ENCODE results near the gene ARPC5L. TPM values are rescaled to one million over a fixed set of nuclear protein-coding genes. Genes with fewer than 3 reads are reported as not detected.
"Not testable (repeated sequence)": the region's sequence is repeated elsewhere in the genome, so short reads cannot be mapped to it uniquely, and the experiment has no call there.

ARPC5L gene
- total RNA-seq, 1 donor from 2014 or later: 7.3 TPM

GRCh38 chr9:124908098-124908497 lies 46.2 kb downstream of the ARPC5L start:
- Histone ChIP-seq H3K36me3 (ENCODE audit: control insufficient read depth in 3 of 3, insufficient read depth in 3 of 3, low read length in 3 of 3) (peaks cover 27 to 44% (median 38%) of the 10 kb centered on the region in 3 donors), H3K9me3 (ENCODE audit: control insufficient read depth in 3 of 3, low read length in 3 of 3) (no peaks in the 10 kb centered on the region), H3K9ac (ENCODE audit: low read depth in 1 of 3, low read length in 3 of 3) (no peak overlapping the region), H3K4me3 (ENCODE audit: low read length in 3 of 3) (no peak overlapping the region), H3K4me1 (ENCODE audit: control insufficient read depth in 3 of 3, insufficient read depth in 3 of 3, low read length in 3 of 3) (no peaks in the 10 kb centered on the region), H3K27ac (ENCODE audit: low read depth, low read length) (no peak overlapping the region), H3K27me3 (ENCODE audit: control insufficient read depth in 3 of 3, insufficient read depth in 3 of 3, low read length in 3 of 3) (no peaks in the 10 kb centered on the region)

GRCh38 chr9:124911766-124912165 lies 49.8 kb downstream of the ARPC5L start:
- Histone ChIP-seq H3K9ac (ENCODE audit: low read depth in 1 of 3, low read length in 3 of 3) (no peak overlapping the region), H3K9me3 (ENCODE audit: control insufficient read depth in 3 of 3, low read length in 3 of 3) (no peaks in the 10 kb centered on the region), H3K36me3 (ENCODE audit: control insufficient read depth in 3 of 3, insufficient read depth in 3 of 3, low read length in 3 of 3) (peaks cover 35 to 57% (median 42%) of the 10 kb centered on the region in 3 donors)

GRCh38 chr9:124913378-124913777 lies 51.4 kb downstream of the ARPC5L start:
- Histone ChIP-seq H3K4me3 (ENCODE audit: low read length in 3 of 3) (no peak overlapping the region), H3K27me3 (ENCODE audit: control insufficient read depth in 3 of 3, insufficient read depth in 3 of 3, low read length in 3 of 3) (no peaks in the 10 kb centered on the region), H3K4me1 (ENCODE audit: control insufficient read depth in 3 of 3, insufficient read depth in 3 of 3, low read length in 3 of 3) (peaks cover 0 to 9% (median 0%) of the 10 kb centered on the region in 3 donors), H3K9ac (ENCODE audit: low read depth in 1 of 3, low read length in 3 of 3) (no peak overlapping the region), H3K9me3 (ENCODE audit: control insufficient read depth in 3 of 3, low read length in 3 of 3) (no peaks in the 10 kb centered on the region), H3K27ac (ENCODE audit: low read depth, low read length) (no peak overlapping the region), H3K36me3 (ENCODE audit: control insufficient read depth in 3 of 3, insufficient read depth in 3 of 3, low read length in 3 of 3) (peaks cover 36 to 45% (median 37%) of the 10 kb centered on the region in 3 donors)

More at GRCh38 chr9:124911766-124912165, 49.8 kb downstream of the ARPC5L start:
- peaks cover 0 to 9% (median 0%) of the 10 kb centered on the region in 3 donors for H3K4me1 ChIP-seq (ENCODE audit: control insufficient read depth in 3 of 3, insufficient read depth in 3 of 3, low read length in 3 of 3)
- H3K4me3 ChIP-seq (ENCODE audit: low read length in 3 of 3): no peak overlapping the region
- H3K27ac ChIP-seq (ENCODE audit: low read depth, low read length): no peak overlapping the region
- H3K27me3 ChIP-seq (ENCODE audit: control insufficient read depth in 3 of 3, insufficient read depth in 3 of 3, low read length in 3 of 3): no peaks in the 10 kb centered on the region

- Histone ChIP-seq H3K4me1 (ENCODE audit: control insufficient read depth in 3 of 3, insufficient read depth in 3 of 3, low read length in 3 of 3) (peaks cover 0 to 9% (median 0%) of the 10 kb centered on the region in 3 donors), H3K4me3 (ENCODE audit: low read length in 3 of 3) (no peak overlapping the region), H3K9me3 (ENCODE audit: control insufficient read depth in 3 of 3, low read length in 3 of 3) (no peaks in the 10 kb centered on the region), H3K9ac (ENCODE audit: low read depth in 1 of 3, low read length in 3 of 3) (peak overlapping the region in 1 of 3 donors; percentile 52), H3K27ac (ENCODE audit: low read depth, low read length) (peak overlapping the region; percentile 51), H3K36me3 (ENCODE audit: control insufficient read depth in 3 of 3, insufficient read depth in 3 of 3, low read length in 3 of 3) (peaks cover 41 to 55% (median 45%) of the 10 kb centered on the region in 3 donors), H3K27me3 (ENCODE audit: control insufficient read depth in 3 of 3, insufficient read depth in 3 of 3, low read length in 3 of 3) (no peaks in the 10 kb centered on the region)
Measured at GRCh38 chr9:124914753-124915405, 52.9 kb downstream of the ARPC5L start.

GRCh38 chr9:124920394-124920793 lies 58.5 kb downstream of the ARPC5L start:
- not testable (repeated sequence) for H3K9ac ChIP-seq (ENCODE audit: low read depth in 1 of 3, low read length in 3 of 3); H3K27me3 ChIP-seq (ENCODE audit: control insufficient read depth in 3 of 3, insufficient read depth in 3 of 3, low read length in 3 of 3); H3K4me3 ChIP-seq (ENCODE audit: low read length in 3 of 3); H3K4me1 ChIP-seq (ENCODE audit: control insufficient read depth in 3 of 3, insufficient read depth in 3 of 3, low read length in 3 of 3); H3K9me3 ChIP-seq (ENCODE audit: control insufficient read depth in 3 of 3, low read length in 3 of 3); H3K27ac ChIP-seq (ENCODE audit: low read depth, low read length)
- peaks cover 23 to 38% (median 34%) of the 10 kb centered on the region in 3 donors for H3K36me3 ChIP-seq (ENCODE audit: control insufficient read depth in 3 of 3, insufficient read depth in 3 of 3, low read length in 3 of 3)

Small RNA genes lying within 50 kb of the gene (small RNA-seq; reads per million reads assigned to genes)
- gene RNU4-82P: not detected

Other genes starting within 250 kb of the ARPC5L start
- 0.52 TPM for gene NR6A1, start 90.8 kb upstream of the ARPC5L start, total RNA-seq
- gene OLFML2A, start 85.0 kb upstream of the ARPC5L start, total RNA-seq: 65.8 TPM
- not detected for gene WDR38, start 8.7 kb upstream of the ARPC5L start, total RNA-seq
- 2,732 TPM for gene RPL35, start 173 bp upstream of the ARPC5L start, total RNA-seq
- gene GOLGA1, start 79.0 kb downstream of the ARPC5L start, total RNA-seq: 11.0 TPM